MCF 10A (cell line): ENCODE data around the gene ABCC1. TPM values are rescaled to one million over a fixed set of nuclear protein-coding genes. Genes with fewer than 3 reads are reported as not detected.

Experiments
- BruUV-seq: library from RNA; stranded (reverse); fragments of 400-500 nt; replicated peaks from 2 replicates; lab custom pipeline; 2021; lab: Mats Ljungman, UMichigan
- CTCF ChIA-PET: fragments of 300-600 bp; sonication (Branson Sonifier 250); formaldehyde crosslinking; extraction: SDS; loops from one replicate; lab custom pipeline; 2021; ENCODE audit warnings: antibody characterized with exemption, inconsistent platforms; lab: Yijun Ruan, JAX
- POLR2A ChIA-PET: fragments of 300-600, 350-650 bp; sonication (Branson Sonifier 250); formaldehyde crosslinking; extraction: SDS; loops from one replicate; lab custom pipeline; 2020; ENCODE audit warnings: antibody characterized with exemption, inconsistent platforms; lab: Yijun Ruan, JAX
- DNase-seq: peaks from one replicate; pipeline ENCODE4 v3.0.0-alpha.2; 2018; ENCODE audit not compliant: unreplicated experiment
- H3K27ac Mint-ChIP-seq: one replicate; pipeline ENCODE4 v1.8.0; 2022; ENCODE audit warnings: mild to moderate bottlenecking, low read depth, mixed read lengths; ENCODE audit not compliant: unreplicated experiment
- H3K27me3 Mint-ChIP-seq: one replicate; pipeline ENCODE4 v1.8.0; 2022; ENCODE audit warnings: mixed read lengths; ENCODE audit not compliant: insufficient read depth, unreplicated experiment
- H3K36me3 Mint-ChIP-seq: one replicate; pipeline ENCODE4 v1.8.0; 2022; ENCODE audit warnings: mild to moderate bottlenecking, moderate library complexity, mixed read lengths; ENCODE audit not compliant: insufficient read depth, unreplicated experiment
- H3K4me1 Mint-ChIP-seq: one replicate; pipeline ENCODE4 v1.8.0; 2022; ENCODE audit warnings: mixed read lengths; ENCODE audit not compliant: insufficient read depth, unreplicated experiment
- H3K4me3 Mint-ChIP-seq: one replicate; pipeline ENCODE4 v1.8.0; 2022; ENCODE audit warnings: mild to moderate bottlenecking, moderate library complexity, mixed read lengths; ENCODE audit not compliant: unreplicated experiment
- H3K9me3 Mint-ChIP-seq: one replicate; pipeline ENCODE4 v1.8.0; 2022; ENCODE audit warnings: mixed read lengths; ENCODE audit not compliant: unreplicated experiment
- intact Hi-C: fragments of 100-400 bp; cut with micrococcal nuclease; formaldehyde crosslinking; loops from 2 replicates; pipeline ENCODE4 v1.14.1; 2022
- total RNA-seq: library from RNA; stranded (reverse); gene quantifications from 2 replicates; pipeline ENCODE4 v1.2.3, GENCODE V29; 2022
- TF ChIP-seq, protein P1 (sequence below): fragments of 200-600 bp; IDR thresholded peaks from one replicate; pipeline ENCODE4 v1.8.0; 2022; ENCODE audit warnings: antibody characterized with exemption, mild to moderate bottlenecking; ENCODE audit not compliant: unreplicated experiment

ABCC1 gene
- total RNA-seq, 1 experiment from 2014 or later = 72.5 TPM

DNA sequence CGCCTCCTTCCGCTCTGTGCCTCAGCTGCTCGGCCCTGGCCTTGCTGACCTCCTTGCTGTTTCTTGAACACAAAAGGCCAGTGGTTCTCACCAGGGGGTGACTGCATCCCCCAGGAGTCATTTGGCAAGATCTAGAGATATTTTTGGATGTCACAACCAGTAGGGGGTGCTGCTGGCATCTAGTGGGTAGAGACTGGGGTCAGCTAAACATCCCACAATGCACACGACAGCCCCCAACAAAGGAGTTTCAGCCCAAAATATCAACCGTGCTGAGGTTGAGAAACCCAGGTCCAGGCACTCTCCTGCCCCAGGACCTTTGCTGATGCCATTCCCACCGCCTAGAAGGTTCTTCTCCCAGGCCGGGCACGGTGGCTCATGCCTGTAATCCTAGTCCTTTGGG, 234.1 kb downstream of the ABCC1 start:
- Mint-ChIP-seq H3K9me3 (peaks cover 7% of the 10 kb centered on the region), H3K36me3 (no peaks in the 10 kb centered on the region)

DNA sequence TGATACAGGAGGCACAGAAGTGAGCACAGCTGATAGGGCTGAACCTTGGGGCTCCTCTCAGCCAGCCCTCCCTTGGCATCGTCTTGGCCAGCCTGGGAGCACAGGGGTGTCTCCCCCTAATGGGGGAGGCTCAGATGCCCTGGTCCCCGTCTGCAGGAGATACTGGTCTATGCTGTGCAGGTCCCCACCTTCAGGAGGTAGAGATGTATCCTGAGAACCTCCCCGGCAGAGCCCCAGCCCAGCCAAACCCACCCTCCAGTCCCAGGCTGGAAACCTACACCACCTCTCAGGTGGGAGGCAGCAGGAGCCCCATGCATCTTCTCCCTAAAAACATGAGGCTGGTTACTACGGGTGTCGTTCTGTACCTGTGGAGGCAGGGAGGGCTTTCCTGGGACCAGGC, 235.2 kb downstream of the ABCC1 start:
- no TSS peak for BruUV-seq
- TF ChIP-seq, protein P1, sequence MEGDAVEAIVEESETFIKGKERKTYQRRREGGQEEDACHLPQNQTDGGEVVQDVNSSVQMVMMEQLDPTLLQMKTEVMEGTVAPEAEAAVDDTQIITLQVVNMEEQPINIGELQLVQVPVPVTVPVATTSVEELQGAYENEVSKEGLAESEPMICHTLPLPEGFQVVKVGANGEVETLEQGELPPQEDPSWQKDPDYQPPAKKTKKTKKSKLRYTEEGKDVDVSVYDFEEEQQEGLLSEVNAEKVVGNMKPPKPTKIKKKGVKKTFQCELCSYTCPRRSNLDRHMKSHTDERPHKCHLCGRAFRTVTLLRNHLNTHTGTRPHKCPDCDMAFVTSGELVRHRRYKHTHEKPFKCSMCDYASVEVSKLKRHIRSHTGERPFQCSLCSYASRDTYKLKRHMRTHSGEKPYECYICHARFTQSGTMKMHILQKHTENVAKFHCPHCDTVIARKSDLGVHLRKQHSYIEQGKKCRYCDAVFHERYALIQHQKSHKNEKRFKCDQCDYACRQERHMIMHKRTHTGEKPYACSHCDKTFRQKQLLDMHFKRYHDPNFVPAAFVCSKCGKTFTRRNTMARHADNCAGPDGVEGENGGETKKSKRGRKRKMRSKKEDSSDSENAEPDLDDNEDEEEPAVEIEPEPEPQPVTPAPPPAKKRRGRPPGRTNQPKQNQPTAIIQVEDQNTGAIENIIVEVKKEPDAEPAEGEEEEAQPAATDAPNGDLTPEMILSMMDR = no peak
- CTCF ChIA-PET = no interaction called here
- Mint-ChIP-seq H3K27ac (no peak overlapping the region), H3K4me1 (no peaks in the 10 kb centered on the region), H3K36me3 (no peaks in the 10 kb centered on the region), H3K27me3 (no peaks in the 10 kb centered on the region), H3K4me3 (no peak overlapping the region), H3K9me3 (no peaks in the 10 kb centered on the region)
- POLR2A ChIA-PET = no interaction called here
- no peak for DNase-seq
- intact Hi-C loops = no loop called here

More for the DNA sequence above, 234.1 kb downstream of the ABCC1 start:
- intact Hi-C loops = no loop called here
- Mint-ChIP-seq H3K4me1 (no peaks in the 10 kb centered on the region), H3K27me3 (no peaks in the 10 kb centered on the region), H3K27ac (no peak overlapping the region), H3K4me3 (no peak overlapping the region)
- TF ChIP-seq, protein P1 = peak; percentile 24
- no peak for DNase-seq
- BruUV-seq = no TSS peak
- POLR2A ChIA-PET = no interaction called here
- CTCF ChIA-PET = interaction anchor here (0.6 to 2.0 kb wide), 2 partner anchors 10 to 417 kb away, joined by 5 to 9 read pairs; no protein-coding TSS in a partner anchor

DNA sequence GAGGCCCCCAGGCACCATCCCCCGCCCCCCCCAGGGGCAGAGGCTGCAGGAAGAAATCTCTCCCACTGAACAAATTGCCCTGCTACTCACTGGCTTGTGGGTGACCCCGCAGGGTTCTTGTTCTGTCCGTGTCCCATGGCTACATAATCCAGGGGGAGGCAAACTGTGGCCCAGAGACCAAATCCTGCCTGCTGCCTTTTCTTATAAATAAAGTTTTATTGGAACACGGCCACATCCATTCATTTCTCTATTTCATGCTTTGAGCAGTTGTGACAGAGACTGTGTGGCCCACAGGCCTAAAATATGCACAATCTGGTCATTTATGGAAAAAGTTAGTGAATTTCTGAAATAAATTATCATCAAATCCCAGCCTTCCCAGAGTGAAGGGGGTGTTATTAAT, 235.7 kb downstream of the ABCC1 start:
- Mint-ChIP-seq H3K4me1 (no peaks in the 10 kb centered on the region), H3K4me3 (no peak overlapping the region), H3K27me3 (no peaks in the 10 kb centered on the region), H3K9me3 (no peaks in the 10 kb centered on the region), H3K36me3 (no peaks in the 10 kb centered on the region), H3K27ac (no peak overlapping the region)
- intact Hi-C loops = no loop called here
- DNase-seq = no peak
- CTCF ChIA-PET = interaction anchor here (0.7 kb wide), 1 partner anchor 456 kb away, joined by 3 read pairs; no protein-coding TSS in a partner anchor
- BruUV-seq = no TSS peak
- POLR2A ChIA-PET = no interaction called here
- TF ChIP-seq, protein P1 = no peak

DNA sequence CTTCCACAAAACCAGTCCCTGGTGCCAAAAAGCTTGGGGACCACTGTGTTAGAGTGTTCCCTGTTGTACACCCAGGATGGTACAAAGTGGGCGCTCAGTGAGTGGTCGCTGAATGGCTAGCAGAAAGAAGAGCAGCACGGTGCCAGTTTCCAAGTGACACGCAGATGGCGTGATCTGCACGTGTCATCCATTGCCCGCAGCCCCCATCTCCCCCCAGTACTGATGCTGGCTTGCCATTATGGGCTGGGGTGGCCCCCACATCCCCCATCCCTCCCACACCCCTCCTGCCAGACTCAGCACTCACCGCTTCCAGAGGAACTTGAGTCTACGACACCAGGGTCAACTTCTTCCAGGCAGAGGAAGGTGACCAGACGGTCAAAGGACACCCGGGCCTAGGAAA, 237.4 kb downstream of the ABCC1 start:
- TF ChIP-seq, protein P1 = no peak
- POLR2A ChIA-PET = no interaction called here
- Mint-ChIP-seq H3K4me1 (no peaks in the 10 kb centered on the region), H3K4me3 (no peak overlapping the region), H3K27ac (no peak overlapping the region), H3K27me3 (peaks cover 4% of the 10 kb centered on the region), H3K36me3 (no peaks in the 10 kb centered on the region), H3K9me3 (no peaks in the 10 kb centered on the region)
- no TSS peak for BruUV-seq
- intact Hi-C loops = no loop called here
- DNase-seq = no peak
- CTCF ChIA-PET = interaction anchor here (0.6 to 2.0 kb wide), 8 partner anchors 9 to 430 kb away, joined by 3 to 11 read pairs (median 3); no protein-coding TSS in a partner anchor
